ENCODE measurements around the gene GABBR1. TPM values are rescaled to one million over a fixed set of nuclear protein-coding genes. Genes with fewer than 3 reads are reported as not detected.

Gene GABBR1
- total and polyA plus RNA-seq, 2 donors (not counting 3 experiments of a cell fraction or from before 2014, with no cell fraction given): 43.6 to 50.8 TPM

- H3K4me2 ChIP-seq (ENCODE audit: insufficient read depth, low read length): no peak overlapping the region
- H3K4me3 ChIP-seq (replicated peaks in 1 of 3; ENCODE audit: insufficient read depth in 1 of 3, low read depth in 1 of 3, low read length in 3 of 3): no peak overlapping the region
- no peaks in the 10 kb centered on the region for H3K4me1 ChIP-seq (ENCODE audit: control insufficient read depth, extremely low read depth, insufficient read depth, low read length)
- H3K27ac ChIP-seq (ENCODE audit: insufficient read depth, low read depth, low read length): no peak overlapping the region
- no peak overlapping the region for H2AFZ ChIP-seq (ENCODE audit: low read depth, low read length)
- H4K20me1 ChIP-seq (replicated peaks; ENCODE audit: control insufficient read depth, extremely low read depth, insufficient read depth, low read length): no peaks in the 10 kb centered on the region
- no peak overlapping the region for H3K9ac ChIP-seq (replicated peaks; ENCODE audit: extremely low read depth, insufficient read depth, low read length)
- no peaks in the 10 kb centered on the region for H3K79me2 ChIP-seq (ENCODE audit: control insufficient read depth, insufficient read depth, low read length)
- H3K9me1 ChIP-seq (replicated peaks; ENCODE audit: control insufficient read depth, extremely low read depth, insufficient read depth, low read length): no peaks in the 10 kb centered on the region
- BruUV-seq (replicated peaks): no TSS peak
- ChIA-PET CTCF (interaction anchor here (1.4 to 6.6 kb wide), 5 partner anchors 9 to 30 kb away, joined by 3 to 84 read pairs (median 11); no protein-coding TSS in a partner anchor), POLR2A (interaction anchor here (0.6 kb wide), 1 partner anchor 32 kb away, joined by 3 read pairs; no protein-coding TSS in a partner anchor)
- H3K9me3 ChIP-seq (replicated peaks; ENCODE audit: control insufficient read depth, insufficient read depth, low read length): no peaks in the 10 kb centered on the region
- DNase-seq (ENCODE audit: low read depth, low spot score): no peak
- no peak for TF ChIP-seq CTCF (IDR thresholded peaks at IDR 0.05; ENCODE audit: extremely low read depth in 1 of 2, insufficient read depth in 1 of 2, low read depth in 1 of 2, low read length in 2 of 2)
- TF ChIP-seq MYC (IDR thresholded peaks at IDR 0.05; ENCODE audit: low read depth, low read length): no peak
- no peak for TF ChIP-seq POLR2A (IDR thresholded peaks at IDR 0.05; ENCODE audit: low read depth, low read length)
- TF ChIP-seq MAX (IDR thresholded peaks at IDR 0.05; ENCODE audit: insufficient read depth, insufficient read length): no peak
- no peak for TF ChIP-seq EZH2 (IDR thresholded peaks at IDR 0.05; ENCODE audit: borderline replicate concordance, low read depth, low read length, severe bottlenecking)
- TF ChIP-seq JUN (IDR thresholded peaks at IDR 0.05; ENCODE audit: borderline replicate concordance, insufficient read depth, insufficient read length, low read depth): no peak
- TF ChIP-seq POLR2AphosphoS5 (IDR thresholded peaks at IDR 0.05; ENCODE audit: insufficient read depth, low read depth, low read length): no peak
- TF ChIP-seq FOS (IDR thresholded peaks at IDR 0.05; ENCODE audit: borderline replicate concordance, insufficient read depth, low read length): no peak
- no peak for TF ChIP-seq GATA2 (IDR thresholded peaks at IDR 0.05; ENCODE audit: insufficient read depth, insufficient read length, low read depth, low read length)
- no peaks in the 10 kb centered on the region for H3K36me3 ChIP-seq (ENCODE audit: control insufficient read depth in 2 of 2, extremely low read depth in 1 of 2, insufficient read depth in 2 of 2, low read length in 2 of 2)
- FAIRE-seq: no peak
- intact Hi-C loops (cut with micrococcal nuclease) (no loop called here), dilution Hi-C loops (cut with MboI; ENCODE audit: extremely low pct_ligation_motif_present, low sequenced_read_pairs) (no loop called here)
- H3K27me3 ChIP-seq (ENCODE audit: control insufficient read depth in 2 of 2, insufficient read depth in 2 of 2, low read length in 2 of 2): peaks cover 13 to 22% of the 10 kb centered on the region in 2 experiments
Observed at GRCh38 chr6:29666826-29667130, 33.8 kb upstream of the GABBR1 start.

Data from endothelial cell of umbilical vein (primary cell).